Measurements from ENCODE around the gene CNOT2.

DNA sequence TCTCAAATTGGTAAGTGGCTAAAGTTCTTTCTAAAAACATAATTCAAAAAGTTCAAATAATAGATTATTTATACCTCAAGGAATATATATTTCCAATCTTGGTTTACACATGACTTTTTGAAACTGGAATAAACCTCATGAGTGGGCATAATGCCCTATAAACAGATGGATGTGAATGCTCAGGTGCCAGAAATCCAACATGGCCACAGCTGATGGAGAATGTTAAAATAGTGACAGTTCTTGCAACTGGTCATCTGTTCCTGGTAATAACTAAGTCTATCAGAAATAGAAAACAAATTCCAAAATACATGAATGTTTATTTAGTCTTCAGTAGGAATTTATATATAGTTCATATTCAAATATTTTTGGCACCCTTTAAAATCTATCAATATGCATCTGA, 21.6 kb upstream of the CNOT2 start:
- TF ChIP-seq, protein P1, sequence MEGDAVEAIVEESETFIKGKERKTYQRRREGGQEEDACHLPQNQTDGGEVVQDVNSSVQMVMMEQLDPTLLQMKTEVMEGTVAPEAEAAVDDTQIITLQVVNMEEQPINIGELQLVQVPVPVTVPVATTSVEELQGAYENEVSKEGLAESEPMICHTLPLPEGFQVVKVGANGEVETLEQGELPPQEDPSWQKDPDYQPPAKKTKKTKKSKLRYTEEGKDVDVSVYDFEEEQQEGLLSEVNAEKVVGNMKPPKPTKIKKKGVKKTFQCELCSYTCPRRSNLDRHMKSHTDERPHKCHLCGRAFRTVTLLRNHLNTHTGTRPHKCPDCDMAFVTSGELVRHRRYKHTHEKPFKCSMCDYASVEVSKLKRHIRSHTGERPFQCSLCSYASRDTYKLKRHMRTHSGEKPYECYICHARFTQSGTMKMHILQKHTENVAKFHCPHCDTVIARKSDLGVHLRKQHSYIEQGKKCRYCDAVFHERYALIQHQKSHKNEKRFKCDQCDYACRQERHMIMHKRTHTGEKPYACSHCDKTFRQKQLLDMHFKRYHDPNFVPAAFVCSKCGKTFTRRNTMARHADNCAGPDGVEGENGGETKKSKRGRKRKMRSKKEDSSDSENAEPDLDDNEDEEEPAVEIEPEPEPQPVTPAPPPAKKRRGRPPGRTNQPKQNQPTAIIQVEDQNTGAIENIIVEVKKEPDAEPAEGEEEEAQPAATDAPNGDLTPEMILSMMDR (IDR thresholded peaks at IDR 0.05; ENCODE audit: poor library complexity): no peak
- no peak for TF ChIP-seq EZH2 (IDR thresholded peaks at IDR 0.05; ENCODE audit: borderline replicate concordance)
